Stimulated activated CD8-positive, alpha-beta memory T cell treated with anti-CD3 and anti-CD28 coated beads, Interleukin-7, amount 100 ng/mL, for 24 hours (primary cell): ENCODE results near the gene TRIM4.
"Not testable (repeated sequence)": the region's sequence is repeated elsewhere in the genome, so short reads cannot be mapped to it uniquely, and the experiment has no call there.

ENCODE experiments used
- DNase-seq: peaks from one replicate; pipeline ENCODE4 v3.0.0-alpha.2; 2020; ENCODE audit warnings: low read depth

TRIM4 gene, protein sequence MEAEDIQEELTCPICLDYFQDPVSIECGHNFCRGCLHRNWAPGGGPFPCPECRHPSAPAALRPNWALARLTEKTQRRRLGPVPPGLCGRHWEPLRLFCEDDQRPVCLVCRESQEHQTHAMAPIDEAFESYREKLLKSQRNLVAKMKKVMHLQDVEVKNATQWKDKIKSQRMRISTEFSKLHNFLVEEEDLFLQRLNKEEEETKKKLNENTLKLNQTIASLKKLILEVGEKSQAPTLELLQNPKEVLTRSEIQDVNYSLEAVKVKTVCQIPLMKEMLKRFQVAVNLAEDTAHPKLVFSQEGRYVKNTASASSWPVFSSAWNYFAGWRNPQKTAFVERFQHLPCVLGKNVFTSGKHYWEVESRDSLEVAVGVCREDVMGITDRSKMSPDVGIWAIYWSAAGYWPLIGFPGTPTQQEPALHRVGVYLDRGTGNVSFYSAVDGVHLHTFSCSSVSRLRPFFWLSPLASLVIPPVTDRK

GRCh38 chr7:99918959-99919813 is at the start of gene TRIM4:
Gene TRIM4, minus strand, starts transcription at chr7:99919530. Its CDS starts 129 bp downstream, at chr7:99919401.
- DNase-seq: peak; percentile 88

DNA sequence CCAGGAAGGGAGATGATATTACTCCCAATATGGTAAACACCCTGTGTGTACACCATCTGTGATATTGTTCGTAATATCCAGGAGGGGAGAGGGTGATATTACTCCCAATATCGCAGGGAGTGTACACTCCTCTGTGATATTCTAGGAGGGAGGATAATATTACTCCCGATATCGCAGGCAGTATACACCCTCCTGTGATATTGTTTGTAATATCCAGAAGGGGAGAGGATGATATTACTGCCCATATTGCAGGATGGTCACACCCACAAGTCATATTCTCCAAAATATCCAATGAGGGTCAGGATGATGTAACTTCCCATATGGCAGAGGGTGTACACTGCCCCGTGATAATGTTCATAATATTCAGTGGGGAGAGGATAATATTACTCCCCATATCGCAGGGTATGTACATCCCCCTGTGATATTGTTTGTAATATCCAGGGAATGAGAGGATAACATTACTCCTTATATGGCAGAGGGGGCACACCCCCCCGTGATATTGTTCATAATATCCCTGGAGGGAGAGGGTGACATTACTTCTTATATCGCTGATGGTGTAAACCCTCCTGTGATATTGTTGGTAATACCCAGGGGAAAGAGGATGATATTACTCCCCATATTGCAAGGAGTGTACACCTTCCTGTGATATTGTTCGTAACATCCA is 39.4 kb upstream of the TRIM4 start:
- no peak for DNase-seq

DNA sequence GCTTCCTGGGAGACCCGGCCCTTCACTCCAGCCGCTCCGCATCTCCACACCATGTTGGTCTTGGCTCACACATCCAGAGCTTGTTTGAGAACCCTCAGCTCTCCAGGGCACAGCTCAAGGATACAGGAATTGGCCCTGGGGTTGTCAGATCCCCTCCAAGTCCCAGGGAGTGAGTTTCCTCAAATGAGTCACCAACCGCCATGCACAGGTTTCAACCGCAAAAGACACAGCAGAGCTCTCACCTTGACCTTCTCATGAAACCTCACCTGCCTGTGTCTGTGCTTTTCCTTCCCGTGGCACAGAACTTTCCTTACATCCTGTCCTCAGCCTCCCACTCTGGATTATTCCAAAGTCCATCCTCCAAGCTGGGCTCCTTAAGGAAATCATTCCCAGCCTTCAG is 35.9 kb upstream of the TRIM4 start:
- no peak for DNase-seq

DNA sequence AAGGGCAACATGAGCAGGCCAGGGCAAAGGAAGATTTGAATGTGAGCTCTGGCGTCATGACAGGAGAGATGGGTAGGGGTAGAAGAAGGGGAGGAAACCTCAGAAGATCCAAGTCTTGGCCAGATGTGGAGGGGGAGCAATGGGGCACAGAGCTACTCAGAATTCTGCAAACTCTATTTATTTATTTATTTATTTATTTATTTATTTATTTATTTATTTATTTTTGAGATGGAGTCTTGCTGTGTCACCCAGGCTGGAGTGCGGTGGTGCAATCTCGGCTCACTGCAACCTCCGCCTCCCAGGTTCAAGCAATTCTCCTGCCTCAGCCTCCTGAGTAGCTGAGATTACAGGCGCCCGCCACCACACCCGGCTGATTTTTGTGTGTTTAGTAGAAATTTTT is 35.3 kb upstream of the TRIM4 start:
- DNase-seq: not testable (repeated sequence)

DNA sequence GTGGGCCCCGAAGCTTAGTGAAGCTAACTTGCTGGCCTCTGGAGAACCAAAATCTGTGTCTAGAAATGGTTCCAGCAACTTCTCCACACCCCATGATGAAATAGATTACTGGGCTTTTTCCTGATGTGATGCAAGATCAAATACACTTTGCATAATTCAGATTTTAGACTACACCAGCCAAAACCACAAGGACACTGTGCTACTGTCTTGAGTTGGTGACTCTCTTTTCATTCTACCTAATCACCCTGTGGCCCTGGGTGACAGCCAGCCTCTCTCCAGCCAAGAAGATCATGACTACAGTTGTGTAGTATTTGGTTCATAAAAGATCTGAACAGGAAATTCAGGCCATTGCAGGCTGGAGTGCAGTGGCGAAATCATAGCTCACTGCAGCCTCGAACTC is 34.3 kb upstream of the TRIM4 start:
- DNase-seq: no peak

DNA sequence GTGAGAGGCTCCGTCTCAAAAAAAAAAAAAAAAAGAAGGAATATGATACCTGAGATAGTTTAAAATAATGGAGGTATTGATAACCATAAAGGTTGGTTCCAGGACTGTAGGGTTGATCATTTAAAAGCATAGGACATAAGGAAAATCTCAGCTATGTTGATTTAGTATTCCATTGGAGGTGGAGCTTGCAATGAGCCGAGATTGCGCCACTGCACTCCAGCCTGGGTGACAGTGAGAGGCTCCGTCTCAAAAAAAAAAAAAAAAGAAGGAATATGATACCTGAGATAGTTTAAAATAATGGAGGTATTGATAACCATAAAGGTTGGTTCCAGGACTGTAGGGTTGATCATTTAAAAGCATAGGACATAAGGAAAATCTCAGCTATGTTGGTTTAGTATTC is 33.3 kb upstream of the TRIM4 start:
- not testable (repeated sequence) for DNase-seq

- DNase-seq: not testable (repeated sequence)
These were observed 31.5 kb upstream of the TRIM4 start for GRCh38 chr7:99950819-99951218.

DNA sequence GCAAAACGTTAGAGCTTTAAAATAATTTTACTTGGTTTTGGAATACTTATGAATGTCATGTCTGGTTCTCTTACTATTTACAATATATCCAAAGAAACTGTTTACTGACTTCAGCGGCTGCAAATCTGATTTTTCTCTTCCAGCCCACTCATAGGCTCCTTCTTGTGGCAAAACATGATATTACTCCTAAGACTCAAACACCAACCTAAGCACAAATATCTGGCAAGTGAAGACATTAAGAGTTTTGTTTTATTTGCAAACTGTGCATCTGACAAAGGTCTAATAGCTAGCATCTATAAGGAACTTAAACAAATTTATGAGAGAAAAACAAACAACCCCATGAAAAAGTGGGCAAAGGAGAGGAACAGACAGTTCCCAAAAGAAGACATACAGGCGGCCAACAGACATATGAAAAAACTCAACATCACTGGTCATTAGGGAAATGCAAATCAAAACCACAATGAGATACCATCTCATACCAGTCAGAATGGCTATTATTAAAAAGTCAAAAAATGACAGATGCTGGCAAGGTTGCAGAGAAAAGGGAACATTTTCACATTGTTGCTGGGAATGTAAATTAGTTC is 30.4 kb upstream of the TRIM4 start:
- no peak for DNase-seq

- no peak for DNase-seq
These were observed 28.3 kb upstream of the TRIM4 start for GRCh38 chr7:99947608-99948007.

DNA sequence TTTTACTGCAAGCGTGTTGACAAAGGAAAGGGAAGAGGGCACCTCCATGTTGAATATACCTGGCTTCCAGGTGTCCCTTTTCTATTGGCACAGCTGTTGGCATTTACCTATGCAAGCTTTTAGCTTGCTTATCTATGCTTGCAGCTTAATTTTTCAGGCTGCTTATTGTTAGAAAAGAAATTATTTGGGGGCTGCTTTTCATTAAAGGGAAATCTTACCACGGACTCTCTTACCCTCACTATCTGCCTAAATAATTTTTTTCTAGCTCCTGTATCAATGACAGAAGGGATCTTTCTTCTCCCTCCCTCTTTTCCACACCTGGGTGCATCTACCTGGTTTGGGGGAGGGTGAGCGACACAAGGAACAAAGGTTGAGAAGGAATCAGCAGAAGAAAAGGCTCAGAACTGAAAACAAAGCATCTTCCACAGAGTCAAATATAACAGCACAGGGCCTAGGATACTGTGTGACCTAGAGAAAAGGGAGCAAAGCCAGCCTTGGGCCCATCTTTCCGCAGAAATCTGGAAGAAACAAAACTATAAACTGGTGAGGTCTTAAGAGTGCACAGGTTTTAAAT is 25.3 kb upstream of the TRIM4 start:
- no peak for DNase-seq

- DNase-seq: no peak
These were observed 24.5 kb upstream of the TRIM4 start for GRCh38 chr7:99943641-99944496.

- no peak for DNase-seq
These were observed 19.0 kb upstream of the TRIM4 start for GRCh38 chr7:99938296-99938695.

GRCh38 chr7:99935009-99935408 is 15.7 kb upstream of the TRIM4 start:
- not testable (repeated sequence) for DNase-seq

DNA sequence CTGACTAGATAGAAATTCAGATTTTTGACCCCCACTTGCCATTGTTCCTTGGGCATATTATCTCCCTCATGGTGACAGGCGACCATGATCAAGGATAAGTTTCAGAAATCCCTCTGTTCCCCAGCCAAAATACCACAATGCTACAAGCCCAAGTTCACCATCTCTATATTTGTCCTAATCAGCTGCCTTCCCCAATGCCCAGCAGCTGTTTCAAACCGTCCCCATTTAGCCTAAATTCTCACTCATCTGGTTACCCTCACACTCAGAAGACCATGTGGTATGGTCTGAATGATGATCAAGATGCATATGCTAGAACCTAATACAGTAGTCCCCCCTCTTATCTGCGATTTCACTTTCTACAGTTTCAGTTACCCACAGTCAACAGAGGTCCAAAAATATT is 11.0 kb upstream of the TRIM4 start:
- DNase-seq: no peak

- no peak for DNase-seq
These were observed 10.4 kb upstream of the TRIM4 start for GRCh38 chr7:99929730-99930053.

GRCh38 chr7:99928994-99929729 is 9.8 kb upstream of the TRIM4 start, which contains the start of gene GJC3:
Gene GJC3, minus strand, starts transcription at chr7:99929620. Its CDS starts 0 bp downstream, at chr7:99929620.
- no peak for DNase-seq

- DNase-seq: no peak
These were observed 8.9 kb upstream of the TRIM4 start for GRCh38 chr7:99928188-99928587.

- no peak for DNase-seq
These were observed 8.2 kb upstream of the TRIM4 start for GRCh38 chr7:99927536-99927935.

DNA sequence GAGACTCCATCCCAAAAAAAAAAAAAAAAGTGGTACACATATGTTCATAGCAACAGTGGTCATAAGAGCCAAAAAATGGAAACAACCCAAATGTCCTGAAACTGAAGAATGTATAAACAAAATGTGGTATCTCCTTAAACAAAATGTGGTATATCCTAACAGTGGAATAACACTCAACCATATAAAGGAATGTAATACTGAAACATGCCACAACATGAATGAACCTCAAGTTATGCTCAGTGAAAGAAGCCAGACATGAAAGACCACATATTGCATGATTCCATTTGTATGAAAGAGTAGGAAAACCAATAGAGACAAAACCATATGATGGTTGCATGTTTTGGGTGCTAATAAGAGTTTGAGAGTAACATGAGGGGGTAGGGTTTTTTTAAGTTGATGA is 7.0 kb upstream of the TRIM4 start:
- DNase-seq: no peak

DNA sequence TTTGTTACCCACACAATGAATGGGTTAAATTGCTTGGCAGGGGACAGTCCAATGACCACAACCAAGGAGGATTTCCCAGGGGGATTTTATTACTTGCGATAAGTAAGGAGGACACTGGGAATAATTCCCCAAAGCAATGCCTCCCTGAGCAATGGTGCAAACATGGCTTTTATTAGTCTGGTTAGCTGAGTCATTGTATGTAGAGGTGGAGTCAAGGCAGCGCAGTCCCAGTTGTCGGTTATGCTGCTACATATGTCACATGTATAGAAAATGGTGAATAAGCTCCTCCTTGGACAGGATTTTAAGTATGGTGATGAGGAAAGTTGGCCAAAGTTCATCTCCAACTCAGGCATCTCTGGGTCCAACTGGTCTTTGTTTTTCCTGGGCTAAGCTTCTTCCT is 3.9 kb upstream of the TRIM4 start:
- DNase-seq: no peak
